Anterior cingulate cortex (tissue), 58 donors: Measurements from ENCODE around the gene FADS2.

Source experiments
- DNase-seq, 58 donors: peaks; one replicate each; lab custom pipeline; 2025; lab: John Stamatoyannopoulos, UW

The FADS2 gene

DNA sequence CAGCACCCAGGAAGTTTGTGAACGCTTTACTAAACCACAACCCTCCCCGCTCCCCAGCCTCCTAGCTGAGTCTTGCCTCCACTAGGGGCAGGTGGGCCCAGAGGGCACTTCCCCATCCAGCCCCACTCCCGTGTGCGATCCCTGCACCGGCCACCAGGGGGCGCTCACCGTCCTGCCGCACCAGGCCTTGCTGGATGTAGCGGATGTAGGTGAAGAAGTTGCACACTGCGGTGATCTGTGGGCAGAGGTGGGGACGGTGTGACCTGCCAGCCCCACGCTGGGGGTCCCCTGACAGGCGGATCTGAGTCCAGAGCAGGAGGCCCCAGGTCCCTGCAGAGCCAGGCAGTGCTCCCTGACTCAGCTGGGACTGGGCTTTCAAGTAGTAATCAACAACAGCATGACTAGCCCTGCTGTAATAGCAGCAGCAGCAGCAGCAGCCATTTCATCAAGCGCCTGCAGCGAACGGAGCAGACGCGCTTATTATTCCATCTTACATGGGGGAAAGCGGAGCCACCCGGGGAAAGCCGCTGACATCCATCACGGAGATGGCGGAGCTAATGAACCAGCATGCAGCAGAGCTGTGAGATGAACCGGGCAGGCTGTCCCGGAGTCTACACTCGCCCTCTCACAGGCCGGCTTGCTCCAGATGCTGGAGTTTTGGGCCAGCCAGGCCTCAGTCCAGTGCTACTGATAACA is 71.2 kb downstream of the FADS2 start:
- DNase-seq: peak in 51 of 58 donors; percentile 15 to 80 (median 59)

DNA sequence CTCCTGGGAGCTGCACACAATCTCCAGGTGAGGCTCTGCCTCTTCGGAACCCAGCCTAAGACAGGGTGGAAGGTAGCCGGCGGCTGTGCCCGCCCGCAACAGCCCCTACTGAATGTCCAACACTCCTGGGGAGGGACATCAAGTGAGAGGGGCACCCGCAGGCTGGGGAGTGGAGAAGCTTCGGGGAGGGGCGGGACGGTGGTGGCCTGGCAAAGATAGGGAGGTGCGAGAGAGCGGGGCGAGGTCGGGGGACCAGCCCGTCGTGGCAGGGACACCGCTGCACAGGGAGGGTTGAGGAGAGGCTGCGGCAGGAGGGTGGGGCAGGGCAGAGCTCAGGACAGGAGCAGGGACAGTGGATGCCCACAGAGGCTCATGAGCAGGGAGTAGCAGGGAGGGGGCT is 72.2 kb downstream of the FADS2 start:
- no peak for DNase-seq

DNA sequence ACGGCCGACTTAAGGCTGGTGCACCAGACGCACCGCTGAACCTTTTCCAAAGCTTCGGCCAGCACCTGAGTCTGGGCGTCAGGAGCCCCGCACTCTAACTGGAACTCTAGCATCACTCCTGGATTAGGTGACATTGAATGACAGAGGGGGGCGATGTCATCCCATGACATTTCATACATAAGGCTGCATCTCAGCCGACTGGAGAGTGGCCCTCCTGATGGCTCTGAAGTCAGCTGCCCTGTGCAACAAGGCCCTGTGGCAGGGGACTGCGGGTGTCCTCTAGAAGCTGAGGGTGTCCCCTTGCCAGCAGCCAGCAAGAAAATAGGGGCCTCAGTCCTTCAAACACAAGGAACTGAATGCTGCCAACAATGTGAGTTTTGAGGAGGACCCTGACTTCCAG is 73.3 kb downstream of the FADS2 start:
- no peak for DNase-seq

DNA sequence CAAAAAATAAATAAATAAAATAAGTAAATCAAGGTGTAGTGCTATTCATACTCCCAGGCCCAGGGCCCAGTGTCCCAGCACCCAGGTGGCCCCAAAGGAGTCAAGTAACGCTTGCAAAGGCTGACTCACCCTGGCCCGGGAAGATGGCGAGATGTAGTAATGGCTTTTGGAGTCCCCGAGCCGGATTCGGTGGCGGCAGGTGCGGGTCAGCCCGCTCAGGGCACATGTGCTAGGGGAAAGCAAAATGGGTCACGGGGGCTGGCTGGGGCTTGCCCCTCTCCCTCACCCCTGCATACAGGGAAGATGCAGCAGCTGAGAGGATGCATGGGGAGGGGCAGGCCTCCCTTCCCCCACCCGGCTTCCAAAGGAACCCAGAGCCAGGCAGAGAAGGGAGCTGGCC is 74.2 kb downstream of the FADS2 start:
- no peak for DNase-seq

DNA sequence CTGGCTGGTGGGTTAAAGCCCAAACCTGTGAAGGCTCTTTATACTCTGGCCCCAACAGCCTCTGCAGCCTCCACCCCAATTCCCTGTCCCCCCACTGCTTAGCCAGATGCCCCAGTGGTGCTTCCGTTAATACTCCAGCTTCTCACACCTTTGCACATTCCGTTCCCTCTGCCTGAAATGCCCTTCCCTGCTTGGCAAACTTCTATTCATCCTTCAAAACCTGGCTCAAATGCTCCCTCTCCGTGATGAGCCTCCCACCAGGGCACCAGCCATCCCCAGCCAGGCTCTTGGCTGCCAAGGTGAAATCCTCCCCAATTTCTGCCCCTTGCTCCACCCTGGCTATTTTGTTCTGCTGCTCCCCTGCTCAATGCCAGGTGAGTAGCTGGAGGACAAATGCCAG is 75.7 kb downstream of the FADS2 start:
- no peak for DNase-seq

DNA sequence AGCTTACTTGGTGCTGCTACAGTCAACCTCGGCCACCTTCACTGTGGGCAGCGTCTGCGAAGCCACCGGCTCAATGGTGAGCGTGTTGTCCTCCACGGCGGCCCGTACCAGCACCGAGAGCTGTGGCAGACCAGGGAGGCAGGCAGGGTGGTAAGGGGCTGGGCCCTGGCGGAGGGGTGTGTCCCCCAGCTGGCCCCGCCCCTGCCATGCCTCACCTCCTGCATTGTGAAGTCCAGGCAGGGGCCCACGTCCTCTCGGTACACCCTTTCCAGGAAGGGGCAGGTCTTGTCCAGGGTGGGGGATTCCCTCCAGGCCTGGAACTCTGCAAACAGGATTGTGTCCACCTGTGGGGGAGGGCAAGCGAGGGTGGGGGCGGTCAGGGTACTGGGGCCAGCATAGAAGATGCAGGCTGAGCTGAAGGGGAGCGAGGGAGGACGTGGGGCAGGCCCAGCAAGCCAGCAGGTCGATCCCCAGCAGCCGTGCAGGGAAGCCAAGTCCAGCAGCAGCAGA is 76.5 kb downstream of the FADS2 start:
- no peak for DNase-seq

DNA sequence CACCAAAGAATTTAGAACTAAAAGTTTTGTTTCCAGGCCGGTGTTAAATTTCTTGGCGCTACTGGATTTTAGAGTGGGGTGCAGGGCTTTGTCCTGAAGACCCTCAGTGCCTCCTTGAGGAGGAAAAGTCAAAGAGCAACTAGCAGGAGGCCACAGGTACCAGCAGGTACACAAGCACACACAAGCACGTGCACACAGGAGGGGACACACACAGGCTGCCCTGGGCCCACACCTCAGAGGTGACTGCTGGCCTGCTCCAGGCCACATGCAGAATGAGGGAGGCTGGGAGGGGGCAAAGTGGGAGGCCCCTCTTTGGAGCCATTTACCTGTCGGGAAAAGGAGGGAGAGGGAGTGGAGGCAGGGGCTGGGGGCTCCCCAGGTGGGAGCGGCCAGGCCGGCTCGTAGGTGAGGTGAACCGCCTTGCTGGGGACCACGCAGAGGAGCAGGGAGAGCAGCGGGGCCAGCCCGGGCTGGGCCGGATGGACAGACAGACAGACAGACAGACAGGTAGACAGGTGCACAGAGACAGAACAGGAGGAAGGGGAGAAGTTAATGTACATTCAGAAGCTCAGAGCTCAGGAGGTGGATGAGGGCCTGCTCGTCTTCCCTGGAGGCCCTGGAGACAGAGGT is 77.1 kb downstream of the FADS2 start:
- no peak for DNase-seq

DNA sequence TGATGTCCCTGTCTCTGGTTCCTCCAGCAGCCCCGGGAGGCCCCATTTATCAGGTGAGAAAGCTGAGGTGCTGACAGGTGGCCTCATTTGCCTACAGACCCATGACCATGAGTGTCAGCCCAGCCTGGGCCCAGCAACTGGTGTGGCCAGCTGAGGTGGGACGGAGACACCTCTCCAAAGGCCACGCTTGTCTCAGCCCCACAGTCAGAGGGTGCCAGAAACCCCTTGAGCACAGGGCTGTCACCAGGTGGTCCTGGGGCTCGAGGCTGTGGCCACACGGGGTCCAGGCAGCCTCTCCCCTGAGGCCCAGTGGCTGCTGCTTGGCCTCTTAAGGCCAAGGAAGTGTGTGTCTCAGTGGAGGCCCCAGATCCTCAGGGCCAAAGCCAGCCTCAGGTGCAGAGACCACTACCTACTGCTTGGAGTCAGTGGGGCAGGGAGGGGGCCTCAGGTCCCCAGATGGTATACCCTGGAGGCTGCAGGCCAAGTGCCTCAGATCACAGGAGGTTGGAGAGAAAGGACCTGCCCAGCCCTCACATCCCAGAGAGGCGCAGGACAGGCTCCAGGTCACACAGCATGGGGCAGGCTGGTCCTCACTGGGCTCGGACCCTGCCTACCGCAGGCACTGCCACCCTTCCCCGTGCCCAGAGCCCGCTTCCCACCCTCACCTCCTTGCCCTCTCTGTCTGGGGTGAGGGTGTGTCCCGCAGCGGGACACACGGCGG is 77.9 kb downstream of the FADS2 start:
- no peak for DNase-seq

DNA sequence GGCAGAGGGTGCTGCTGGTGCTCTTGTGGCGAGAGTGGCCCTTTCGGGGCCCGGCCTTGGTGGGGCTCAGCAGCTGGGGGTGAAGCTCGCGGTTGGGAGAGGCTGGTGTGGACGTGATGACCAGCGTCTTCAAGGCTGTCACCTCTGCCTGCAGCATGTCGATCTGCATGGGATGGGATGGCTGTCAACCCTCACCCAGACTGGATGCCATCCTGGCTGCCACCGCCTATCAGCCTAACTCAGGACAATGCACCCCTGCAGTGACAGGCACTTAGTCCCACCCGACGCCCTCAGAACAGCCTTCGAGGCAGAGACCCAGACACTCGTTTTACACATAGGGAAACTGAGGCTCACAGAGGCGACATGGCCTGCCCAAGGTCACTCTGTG is 78.4 kb downstream of the FADS2 start:
- peak in 1 of 58 donors; percentile 13 for DNase-seq

DNA sequence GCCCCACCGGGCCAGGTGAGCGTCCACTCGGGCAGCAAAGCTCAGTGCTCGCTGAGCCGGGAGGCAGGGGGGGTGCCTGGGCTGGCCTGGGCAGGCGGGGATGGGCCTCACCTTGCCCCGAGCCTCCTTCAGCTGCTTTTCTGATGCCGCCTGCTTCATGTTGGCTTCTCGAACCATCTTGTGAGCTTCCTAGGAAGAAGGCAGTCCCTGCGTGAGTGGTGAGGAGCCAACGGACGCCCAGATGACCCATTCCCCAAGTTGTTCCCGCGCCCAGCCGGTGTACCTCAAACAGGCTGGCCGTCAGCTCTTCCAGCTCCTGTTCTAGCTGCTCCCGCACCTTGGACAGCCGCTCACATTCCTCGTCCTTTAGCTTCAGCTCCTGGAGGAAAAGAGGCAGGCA is 79.2 kb downstream of the FADS2 start:
- no peak for DNase-seq

DNA sequence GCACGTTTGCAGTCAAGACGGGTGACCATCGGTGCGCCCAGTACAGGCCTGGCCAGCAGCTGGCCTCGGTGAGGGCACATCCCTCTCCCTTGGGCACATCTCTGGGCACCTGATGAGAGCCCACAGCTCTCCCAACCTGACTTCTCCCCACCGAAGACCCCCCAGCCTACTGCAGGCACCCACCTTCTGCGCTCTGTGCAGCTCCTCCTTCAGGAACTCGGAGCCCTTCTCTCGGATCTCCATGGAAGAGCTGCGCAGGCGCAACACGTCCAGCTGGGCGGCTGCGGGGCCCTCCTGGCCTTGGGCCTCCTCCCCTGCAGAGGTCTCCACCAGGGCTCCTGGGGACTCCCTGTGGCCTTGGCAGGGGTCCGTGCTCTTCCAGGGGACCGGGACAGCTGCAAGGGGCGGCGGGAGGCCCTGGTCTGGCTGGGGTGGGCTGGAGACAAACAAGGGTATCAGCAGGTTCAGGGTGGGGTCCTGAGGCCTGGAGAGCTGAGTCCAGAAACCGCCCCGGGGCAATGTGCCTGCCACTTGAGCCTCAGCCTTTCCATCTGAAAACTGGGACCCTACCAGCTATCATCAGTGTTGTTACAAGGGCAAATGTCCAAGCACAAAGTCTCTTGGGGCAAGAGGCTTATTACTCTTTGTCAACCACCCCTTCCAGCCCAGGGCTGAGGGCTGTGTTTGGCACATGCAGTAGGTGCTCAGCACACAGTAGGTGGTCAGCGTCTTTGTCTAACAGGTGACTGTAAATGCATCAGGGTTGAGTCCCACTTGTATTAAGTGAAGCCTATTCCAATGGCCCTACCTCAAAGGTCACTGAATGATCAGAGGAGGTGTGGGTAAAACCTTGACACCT is 80.0 kb downstream of the FADS2 start:
- DNase-seq: no peak

DNA sequence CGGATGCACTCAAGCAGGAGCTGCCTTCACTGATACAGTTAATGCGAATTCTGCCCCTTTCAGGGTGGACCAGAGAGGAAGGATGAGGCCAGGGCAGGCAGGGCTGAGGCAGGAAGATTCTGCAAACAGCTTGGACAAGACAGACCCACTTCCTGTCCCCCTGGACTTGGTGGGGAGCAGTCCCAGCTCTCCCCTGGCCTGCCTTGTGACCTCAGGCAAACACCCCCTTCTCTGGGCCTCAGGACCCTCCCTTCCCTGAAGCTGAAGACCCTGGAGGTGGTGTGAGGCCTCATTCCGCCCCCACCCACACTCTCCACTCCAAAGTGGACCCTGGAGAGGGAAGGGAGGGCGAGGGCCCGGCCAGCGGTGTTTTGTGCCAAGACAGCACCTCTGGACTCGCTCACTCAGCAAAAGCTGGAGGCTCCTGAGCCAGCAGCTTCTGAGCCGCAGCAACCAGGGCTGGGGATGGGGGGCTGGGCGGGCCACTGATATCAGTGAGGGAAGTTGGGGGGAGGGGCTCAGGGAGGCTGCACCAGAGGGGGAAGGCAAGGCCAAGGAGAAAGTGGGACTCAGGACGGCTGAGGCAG is 80.7 kb downstream of the FADS2 start:
- peak in 24 of 58 donors; percentile 14 to 58 (median 36) for DNase-seq

DNA sequence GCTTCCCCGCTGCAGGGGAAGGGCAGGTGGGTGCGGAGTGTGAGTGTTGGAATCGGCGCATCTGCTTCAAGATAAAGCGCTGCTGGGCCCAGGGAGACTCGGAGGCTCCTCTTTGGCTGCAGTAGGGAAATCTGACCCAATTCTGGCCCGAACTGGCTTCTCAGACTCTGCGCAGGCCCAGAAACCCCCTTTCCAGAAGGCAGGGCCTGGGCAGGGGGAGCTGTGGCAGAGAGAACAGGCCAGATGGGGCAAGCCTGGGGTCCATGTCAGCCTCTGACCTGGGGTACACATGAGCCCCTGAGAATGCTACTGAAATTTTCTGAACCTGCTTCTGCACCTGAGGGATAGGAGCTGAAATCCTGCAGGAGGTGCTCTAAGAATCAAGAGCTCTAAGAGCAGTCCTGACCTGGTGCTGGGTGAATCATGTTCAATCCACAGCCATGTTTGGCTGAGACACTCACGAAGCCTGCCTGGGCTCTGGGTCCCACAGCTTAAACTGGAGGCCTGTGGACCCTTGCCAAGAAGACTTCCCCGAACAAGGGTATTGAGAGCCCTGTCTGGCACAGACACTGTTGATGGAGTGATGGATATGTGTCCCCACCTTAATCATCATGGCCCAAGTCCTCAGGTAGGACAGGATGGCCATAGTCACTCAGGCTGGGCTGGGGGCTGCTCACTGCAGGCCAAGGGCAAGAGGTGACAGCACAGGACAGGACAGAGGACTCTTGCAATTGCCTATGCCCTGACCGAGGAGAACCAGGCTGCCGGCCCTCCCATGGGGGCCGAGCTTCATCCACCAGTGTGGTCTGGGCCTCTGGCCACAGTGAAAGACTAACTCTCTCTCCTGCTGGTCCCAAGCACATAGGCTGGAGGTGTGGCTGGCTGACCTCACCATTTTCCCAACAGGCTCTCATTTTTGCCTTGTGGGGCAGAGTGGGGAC is 82.4 kb downstream of the FADS2 start:
- DNase-seq: no peak

DNA sequence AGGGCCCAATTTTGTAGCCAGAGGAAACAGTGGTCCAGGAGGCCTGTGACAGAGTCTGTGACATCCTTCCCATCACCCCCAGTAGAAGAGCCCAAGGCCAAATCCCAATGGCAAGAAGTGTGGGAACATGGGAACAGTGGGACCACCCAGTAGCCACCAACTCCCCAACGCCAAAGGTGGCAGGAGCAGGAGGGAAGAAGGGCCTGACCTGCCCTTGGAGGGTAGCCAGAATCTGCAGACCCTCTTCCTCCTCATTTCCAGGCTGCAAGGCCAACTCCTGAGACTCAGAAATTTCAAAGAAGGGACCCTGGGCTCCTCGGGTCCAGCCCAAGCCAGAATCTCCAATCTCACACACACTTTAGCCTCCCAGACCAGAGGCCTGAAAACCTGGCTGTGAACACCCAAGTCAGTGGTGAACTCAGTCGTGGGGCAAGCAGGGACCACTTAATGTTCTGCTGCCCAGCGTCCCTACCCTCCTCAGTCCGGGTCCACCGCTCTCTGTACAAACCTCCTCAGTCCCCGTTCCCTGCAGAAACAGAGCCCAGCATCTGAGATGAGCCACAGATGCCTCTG is 83.1 kb downstream of the FADS2 start:
- no peak for DNase-seq

DNA sequence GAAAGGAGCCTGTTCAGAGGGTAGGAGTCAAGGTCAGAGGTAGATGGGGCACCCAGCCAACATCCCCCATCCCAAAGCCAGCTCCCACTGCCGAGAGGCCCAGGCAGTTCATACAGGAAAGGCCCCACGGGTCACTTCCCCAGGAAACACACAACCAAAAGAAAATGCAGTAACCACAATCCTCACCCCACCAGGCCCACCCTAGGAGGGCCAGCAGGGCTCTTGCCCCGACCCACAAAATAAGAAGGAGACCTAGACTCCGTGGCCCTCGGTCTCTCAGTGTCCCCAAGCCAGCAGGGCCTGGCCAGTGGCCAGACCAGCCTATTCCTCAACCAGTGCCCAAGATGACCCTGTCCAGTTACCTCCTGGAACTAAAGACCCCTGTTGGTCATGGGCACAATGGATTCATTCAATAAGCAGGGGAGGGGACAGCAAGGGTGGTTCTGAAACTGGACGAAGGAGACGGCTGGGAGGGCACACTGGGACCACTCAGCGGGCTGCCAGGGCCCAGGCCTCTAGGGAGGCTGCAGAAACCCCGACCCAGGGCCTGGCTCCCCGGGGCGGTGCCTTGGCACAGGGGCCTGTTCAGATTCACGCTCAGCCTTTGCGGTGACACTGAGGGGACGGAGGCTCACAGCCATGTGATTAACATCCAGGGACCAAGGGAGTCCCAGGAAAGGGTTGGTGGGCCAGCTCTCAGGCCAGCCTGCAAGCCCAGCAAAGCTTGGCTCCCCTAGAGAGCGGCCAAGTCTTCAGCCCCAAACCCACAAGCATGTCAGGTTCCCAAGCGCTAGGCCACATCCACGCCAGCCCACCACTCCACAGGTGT is 83.8 kb downstream of the FADS2 start:
- DNase-seq: no peak

DNA sequence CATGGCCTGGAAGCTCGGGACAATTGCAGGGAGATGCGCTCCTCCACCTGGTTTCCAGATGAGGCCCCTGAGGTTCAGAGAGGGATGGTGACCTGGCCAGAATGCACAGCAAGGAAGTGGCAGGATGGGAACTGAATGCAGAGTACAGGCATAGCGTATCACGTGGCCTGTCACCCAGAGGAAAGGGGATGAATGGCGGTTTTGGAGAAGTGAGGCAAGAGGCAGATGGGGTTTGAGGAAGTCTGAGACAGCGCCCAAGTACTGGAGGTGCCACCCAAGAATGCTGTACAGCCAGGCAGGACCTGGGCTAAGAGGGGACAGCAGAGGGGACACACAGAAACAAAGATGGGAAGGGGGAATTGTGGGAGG is 84.4 kb downstream of the FADS2 start:
- peak in 5 of 58 donors; percentile 14 to 38 (median 24) for DNase-seq

DNA sequence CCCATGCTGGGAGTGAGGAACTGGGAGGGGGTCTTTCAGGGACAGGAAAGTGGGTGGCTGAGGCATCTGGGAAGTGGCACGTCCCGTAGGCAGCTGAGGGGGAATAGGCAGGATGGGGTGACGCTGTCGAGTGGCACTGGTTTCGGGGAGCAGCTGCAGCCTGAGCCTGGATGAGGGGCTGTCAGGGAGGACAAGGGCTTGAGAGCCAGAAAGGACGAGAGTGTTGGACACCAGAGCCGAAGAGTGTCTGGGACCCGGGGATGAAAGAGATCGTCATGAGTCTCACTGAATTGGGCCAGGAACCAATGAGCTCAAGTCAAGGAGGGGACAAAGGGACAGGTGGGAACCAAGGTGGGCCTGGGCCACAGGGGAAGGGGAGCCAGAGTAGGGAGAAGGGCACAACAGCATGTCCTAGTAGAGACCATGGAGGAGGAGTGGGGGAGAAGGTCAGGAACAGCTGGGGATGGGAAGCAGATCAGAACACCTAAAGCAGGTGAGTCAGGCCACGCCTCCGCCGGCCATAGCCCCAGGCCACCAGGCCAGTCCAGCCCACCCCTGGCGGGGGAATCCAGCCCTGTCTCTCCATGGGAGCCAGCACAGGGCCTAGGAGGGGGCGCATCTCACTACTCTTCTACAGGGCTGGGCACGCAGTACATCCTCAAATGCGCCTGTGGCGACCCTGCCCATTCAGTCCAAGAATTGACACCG is 85.0 kb downstream of the FADS2 start:
- DNase-seq: no peak
